SK-N-SH (cell line): ENCODE results near the gene HOXB8. TPM values are rescaled to one million over a fixed set of nuclear protein-coding genes. Genes with fewer than 3 reads are reported as not detected.

Experiments used
- CTCF ChIA-PET: fragments of 300-600, 350-600 bp; formaldehyde crosslinking; extraction: SDS; loops from one replicate; lab custom pipeline; 2021; lab: Yijun Ruan, JAX
- POLR2A ChIA-PET: fragments of 350-600 bp; sonication (Branson Sonifier 250); formaldehyde crosslinking; extraction: SDS; loops from one replicate; lab custom pipeline; 2020; ENCODE audit warnings: antibody characterized with exemption, inconsistent platforms; lab: Yijun Ruan, JAX
- DNase-seq: peaks from one replicate; pipeline ENCODE4 v3.0.0; 2012
- H2AFZ ChIP-seq: fragments of 200-600 bp; sonication (generic); 2 replicates; pipeline ENCODE4 v1.8.1; 2016; ENCODE audit warnings: antibody characterized with exemption, mild to moderate bottlenecking, low read depth
- H3F3A ChIP-seq: fragments of 200-600 bp; sonication (generic); replicated peaks from 2 replicates; pipeline ENCODE3; 2016; ENCODE audit warnings: antibody characterized with exemption, mild to moderate bottlenecking; ENCODE audit not compliant: insufficient read depth
- H3K27ac ChIP-seq, 2 experiments: fragments of 200-500 bp in 1 of 2; fragments of 200-600 bp in 1 of 2; sonication (Bioruptor generic) in 1 of 2; sonication (generic), shearing (Covaris generic) in 1 of 2; 2 replicates each; pipeline versions ENCODE4 v1.5.1 to v1.6.1; 2014 to 2016; ENCODE audit warnings: low read depth in 2 of 2, inconsistent platforms in 1 of 2, low read length in 1 of 2, mild to moderate bottlenecking in 1 of 2, mixed read lengths in 1 of 2
- H3K27me3 ChIP-seq: fragments of 200-600 bp; sonication (generic), shearing (Covaris generic); 2 replicates; pipeline ENCODE4 v1.6.1; 2016; ENCODE audit warnings: mixed run types; ENCODE audit not compliant: insufficient read depth
- H3K36me3 ChIP-seq, 2 experiments: fragments of 200-500 bp in 1 of 2; fragments of 200-600 bp in 1 of 2; sonication (Bioruptor generic) in 1 of 2; sonication (generic) in 1 of 2; replicated peaks in 1 of 2; 2 replicates each; pipeline versions ENCODE3 to v1.5.1; 2014 to 2016; ENCODE audit warnings: low read length in 1 of 2, mild to moderate bottlenecking in 1 of 2; ENCODE audit not compliant: insufficient read depth in 2 of 2, control insufficient read depth in 1 of 2
- H3K4me1 ChIP-seq, 2 experiments: fragments of 200-500 bp in 1 of 2; fragments of 200-600 bp in 1 of 2; sonication (Bioruptor generic) in 1 of 2; sonication (generic), shearing (Covaris generic) in 1 of 2; 2 replicates each; pipeline versions ENCODE4 v1.5.1 to v1.6.1; 2014 to 2016; ENCODE audit warnings: low read depth in 1 of 2, low read length in 1 of 2, mixed run types in 1 of 2; ENCODE audit not compliant: insufficient read depth in 2 of 2, control insufficient read depth in 1 of 2
- H3K4me2 ChIP-seq: fragments of 200-600 bp; sonication (generic), shearing (Covaris generic); 2 replicates; pipeline ENCODE4 v1.6.1; 2017; ENCODE audit warnings: mixed run types
- H3K4me3 ChIP-seq, 2 experiments: fragments of 200-500 bp in 1 of 2; fragments of 200-600 bp in 1 of 2; sonication (Bioruptor generic) in 1 of 2; sonication (generic), shearing (Covaris generic) in 1 of 2; 2 replicates each; pipeline versions ENCODE4 v1.5.1 to v1.8.1; 2014 to 2016; ENCODE audit warnings: low read depth in 2 of 2, inconsistent platforms in 1 of 2, low read length in 1 of 2, mild to moderate bottlenecking in 1 of 2, mixed read lengths in 1 of 2, moderate library complexity in 1 of 2
- H3K79me2 ChIP-seq: fragments of 200-600 bp; sonication (generic); 2 replicates; pipeline ENCODE4 v1.8.1; 2017; ENCODE audit warnings: mild to moderate bottlenecking; ENCODE audit not compliant: insufficient read depth
- H3K9ac ChIP-seq: fragments of 200-600 bp; sonication (generic); 2 replicates; pipeline ENCODE4 v1.6.1; 2017; ENCODE audit warnings: mixed run types
- H3K9me2 ChIP-seq: fragments of 200-600 bp; sonication (generic); 2 replicates; pipeline ENCODE4 v1.6.1; 2017; ENCODE audit warnings: mixed run types
- H3K9me3 ChIP-seq: fragments of 200-600 bp; sonication (generic); 2 replicates; pipeline ENCODE4 v1.6.1; 2017; ENCODE audit warnings: mixed run types, mild to moderate bottlenecking, moderate library complexity
- H4K20me1 ChIP-seq: fragments of 200-600 bp; sonication (generic); 2 replicates; pipeline ENCODE4 v1.6.1; 2017; ENCODE audit warnings: mild to moderate bottlenecking, mixed run types; ENCODE audit not compliant: insufficient read depth
- EZH2phosphoT487 ChIP-seq: fragments of 200-600 bp; sonication (generic); IDR thresholded peaks from 2 replicates; pipeline ENCODE4 v1.6.1; 2017; ENCODE audit warnings: low read depth, mixed run types, mild to moderate bottlenecking, antibody characterized with exemption, moderate library complexity, borderline replicate concordance
- FOXJ3 ChIP-seq: sonication (generic); formaldehyde crosslinking; IDR thresholded peaks from 2 replicates; pipeline ENCODE4 v1.5.1; 2020; ENCODE audit warnings: mild to moderate bottlenecking, missing genetic modification reagents
- GATA2 ChIP-seq: sonication (generic); formaldehyde crosslinking; IDR thresholded peaks from 2 replicates; pipeline ENCODE4 v1.5.0; 2020; ENCODE audit warnings: mild to moderate bottlenecking, missing genetic modification reagents
- YY1 ChIP-seq: IDR thresholded peaks from 2 replicates; pipeline ENCODE4 v1.4.0; 2012; ENCODE audit warnings: low read depth, mild to moderate bottlenecking
- WGBS: methylation state at CpG from one replicate; pipeline ENCODE4 v1.1.6; 2017; ENCODE audit warnings: low lambda C conversion rate; 5-methylcytosine and 5-hydroxymethylcytosine counted together
- polyA plus RNA-seq, 3 experiments: library from polyadenylated mRNA; depleted of rRNA; stranded (reverse); fragments of >200 nt; gene quantifications; 2 replicates each; pipeline ENCODE4 v1.2.3, GENCODE V29; 2012
- TF ChIP-seq, protein P1 (sequence below): IDR thresholded peaks from 2 replicates; pipeline ENCODE4 v1.4.0; 2012; ENCODE audit warnings: low read depth, borderline replicate concordance

The HOXB8 gene
- polyA plus RNA-seq, 1 of the 3 experiments (the other 2 are of a cell fraction), result not detected

DNA sequence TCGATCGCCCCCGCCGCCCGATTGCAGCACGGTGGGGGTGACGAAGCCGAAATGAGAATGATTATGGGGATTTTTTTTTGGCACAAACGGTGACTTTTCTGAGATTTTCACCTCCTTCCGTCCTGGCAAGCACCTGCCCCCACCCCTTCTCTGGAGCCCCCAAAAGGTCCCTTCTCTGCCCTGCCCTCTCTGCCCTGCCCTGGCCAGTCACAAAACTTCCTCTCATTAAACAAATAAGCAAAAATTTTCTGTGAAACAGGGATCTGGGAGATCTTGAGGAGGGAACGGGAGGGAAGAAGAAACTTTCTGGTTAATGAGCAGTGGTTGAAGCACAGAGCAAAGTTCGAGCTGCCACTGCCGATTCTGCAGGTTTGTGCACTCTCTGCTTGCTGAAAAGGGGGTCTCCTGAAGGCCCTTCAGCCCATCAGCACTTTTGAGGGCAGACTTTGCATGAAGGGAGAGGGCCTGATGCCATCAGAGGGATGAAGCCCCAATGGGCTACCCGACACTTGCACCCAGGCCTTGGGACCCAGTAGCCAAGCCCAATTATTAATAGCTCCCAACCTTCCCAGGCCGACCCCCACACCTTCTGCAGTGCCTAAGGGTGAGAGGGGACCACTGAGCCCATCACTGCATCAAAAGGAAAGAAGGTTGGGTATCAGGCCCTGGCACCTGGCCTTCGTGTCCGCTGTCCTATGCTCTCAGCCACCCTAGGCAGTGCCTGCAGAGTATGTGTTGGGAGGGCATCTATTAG is 1.0 kb upstream of the HOXB8 start:
- 20% methylated on average over 17 of the region's 17 CpGs for WGBS
- no peak for TF ChIP-seq GATA2 (CRISPR knock-in tag)
- peak; percentile 49; the same call in 1 of the 2 replicates for TF ChIP-seq EZH2phosphoT487
- H3K79me2 ChIP-seq, result no peaks in the 10 kb centered on the region
- POLR2A ChIA-PET, result no interaction called here
- H3K9me2 ChIP-seq, result no peaks in the 10 kb centered on the region
- H3K4me3 ChIP-seq, result no peak overlapping the region
- DNase-seq, result no peak
- H3K27me3 ChIP-seq, result peaks cover 99% of the 10 kb centered on the region
- no peaks in the 10 kb centered on the region for H3F3A ChIP-seq
- no peak overlapping the region for H2AFZ ChIP-seq
- H3K9me3 ChIP-seq, result no peaks in the 10 kb centered on the region
- no peak overlapping the region for H3K4me2 ChIP-seq
- H3K27ac ChIP-seq, result no peak overlapping the region
- H3K4me1 ChIP-seq, result no peaks in the 10 kb centered on the region
- H4K20me1 ChIP-seq, result peaks cover 29% of the 10 kb centered on the region
- H3K36me3 ChIP-seq, result no peaks in the 10 kb centered on the region
- CTCF ChIA-PET, result interaction anchor here (0.7 to 4.2 kb wide), 9 partner anchors 10 to 591 kb away, joined by 3 to 33 read pairs (median 4); partner anchors contain the start of genes HOXB5 and HOXB9
- H3K9ac ChIP-seq, result no peak overlapping the region

DNA sequence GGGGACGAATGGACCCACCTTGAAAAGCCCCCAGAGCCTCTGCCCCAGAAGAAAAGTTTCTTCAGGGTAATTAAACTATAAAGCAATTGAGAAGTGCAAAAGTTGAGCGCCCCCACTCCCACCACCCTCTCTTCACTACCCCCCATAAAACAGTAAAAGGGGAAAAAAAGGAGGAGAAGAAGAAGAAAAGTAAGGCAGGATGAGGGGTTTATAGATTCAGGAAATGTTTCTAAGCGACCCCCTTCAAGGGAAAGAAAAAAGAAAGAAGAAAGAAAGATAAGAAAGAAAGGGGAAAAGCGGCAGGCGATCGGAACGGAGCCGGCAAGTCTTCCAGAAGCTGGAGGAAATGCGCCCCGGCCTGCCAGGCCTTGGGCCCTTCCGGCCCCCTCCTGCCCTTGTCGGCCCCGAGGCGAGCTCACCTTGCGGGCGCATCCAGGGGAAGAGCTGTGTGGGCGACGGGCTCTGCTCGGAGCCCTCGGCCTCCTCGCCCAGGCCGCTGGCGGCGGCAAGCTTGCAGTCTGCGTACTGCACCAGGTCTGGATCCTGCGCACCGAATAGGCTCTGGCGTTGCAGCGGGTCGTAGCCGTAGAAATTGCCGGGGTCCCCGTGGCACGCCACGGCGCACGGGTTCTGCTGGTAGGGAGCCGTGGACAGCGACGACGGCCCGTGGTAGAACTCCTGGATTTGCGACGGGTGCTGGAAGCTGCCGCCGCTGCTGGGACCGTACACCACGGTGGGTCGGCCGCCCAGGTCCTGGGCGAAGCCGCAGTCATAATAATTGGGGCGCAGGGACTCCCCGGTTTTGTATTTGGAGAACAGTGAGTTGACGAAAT is 1.0 kb downstream of the HOXB8 start:
- Histone ChIP-seq H3K9me2 (no peaks in the 10 kb centered on the region), H3K9ac (no peak overlapping the region), H3K79me2 (no peaks in the 10 kb centered on the region), H2AFZ (no peak overlapping the region), H3K4me2 (no peak overlapping the region)
- 2% methylated on average over 33 of the region's 55 CpGs for WGBS
- CTCF ChIA-PET, result interaction anchor here (0.9 to 3.5 kb wide), 11 partner anchors 9 to 354 kb away, joined by 3 to 24 read pairs (median 5); partner anchors contain the start of gene HOXB5
- DNase-seq, result no peak
- TF ChIP-seq, protein P1, sequence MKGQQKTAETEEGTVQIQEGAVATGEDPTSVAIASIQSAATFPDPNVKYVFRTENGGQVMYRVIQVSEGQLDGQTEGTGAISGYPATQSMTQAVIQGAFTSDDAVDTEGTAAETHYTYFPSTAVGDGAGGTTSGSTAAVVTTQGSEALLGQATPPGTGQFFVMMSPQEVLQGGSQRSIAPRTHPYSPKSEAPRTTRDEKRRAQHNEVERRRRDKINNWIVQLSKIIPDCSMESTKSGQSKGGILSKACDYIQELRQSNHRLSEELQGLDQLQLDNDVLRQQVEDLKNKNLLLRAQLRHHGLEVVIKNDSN, result no peak
- TF ChIP-seq FOXJ3 (no peak), YY1 (no peak), EZH2phosphoT487 (peak; percentile 98; the same call in 1 of the 2 replicates)
- TF ChIP-seq, all 33 proteins: peak for 1
- H3K27me3 ChIP-seq, result peaks cover 99% of the 10 kb centered on the region
- no peaks in the 10 kb centered on the region; a peak in 1 of 4 replicates for H3K4me1 ChIP-seq
- no peaks in the 10 kb centered on the region for H3K9me3 ChIP-seq
- POLR2A ChIA-PET, result no interaction called here
- no peaks in the 10 kb centered on the region for H3F3A ChIP-seq
- H3K27ac ChIP-seq, result no peak overlapping the region
- no peaks in the 10 kb centered on the region for H3K36me3 ChIP-seq
- H4K20me1 ChIP-seq, result peaks cover 29% of the 10 kb centered on the region
- H3K4me3 ChIP-seq, result no peak overlapping the region
